ENCODE measurements around the gene BLTP3B.

DNA sequence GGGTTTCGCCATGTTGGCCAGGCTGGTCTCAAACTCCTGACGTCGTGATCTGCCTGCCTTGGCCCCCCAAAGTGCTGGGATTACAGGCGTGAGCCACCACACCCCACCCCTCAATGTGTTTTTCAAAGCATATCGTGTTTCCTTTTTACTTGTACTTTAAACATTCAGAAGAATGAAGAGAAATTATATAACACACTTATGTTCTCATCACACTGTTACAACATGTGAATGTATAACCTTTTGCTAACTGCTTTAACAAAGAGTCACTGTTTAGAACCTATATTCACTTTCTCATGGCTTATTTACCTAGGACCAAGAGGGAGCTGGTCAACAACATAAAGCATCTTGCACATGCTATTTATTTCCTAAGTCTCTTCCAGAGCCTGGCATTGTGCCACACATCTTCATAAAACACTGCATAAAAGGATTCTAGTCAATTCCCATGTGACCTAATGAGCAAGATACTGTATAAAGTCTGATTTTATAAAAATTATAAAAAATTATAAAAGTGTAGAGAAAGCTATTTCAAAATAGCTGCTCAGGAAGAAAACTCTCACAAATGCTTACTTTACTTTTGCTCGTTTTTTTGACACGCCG is 42.0 kb upstream of the BLTP3B start:
- TF ChIP-seq, protein P1, sequence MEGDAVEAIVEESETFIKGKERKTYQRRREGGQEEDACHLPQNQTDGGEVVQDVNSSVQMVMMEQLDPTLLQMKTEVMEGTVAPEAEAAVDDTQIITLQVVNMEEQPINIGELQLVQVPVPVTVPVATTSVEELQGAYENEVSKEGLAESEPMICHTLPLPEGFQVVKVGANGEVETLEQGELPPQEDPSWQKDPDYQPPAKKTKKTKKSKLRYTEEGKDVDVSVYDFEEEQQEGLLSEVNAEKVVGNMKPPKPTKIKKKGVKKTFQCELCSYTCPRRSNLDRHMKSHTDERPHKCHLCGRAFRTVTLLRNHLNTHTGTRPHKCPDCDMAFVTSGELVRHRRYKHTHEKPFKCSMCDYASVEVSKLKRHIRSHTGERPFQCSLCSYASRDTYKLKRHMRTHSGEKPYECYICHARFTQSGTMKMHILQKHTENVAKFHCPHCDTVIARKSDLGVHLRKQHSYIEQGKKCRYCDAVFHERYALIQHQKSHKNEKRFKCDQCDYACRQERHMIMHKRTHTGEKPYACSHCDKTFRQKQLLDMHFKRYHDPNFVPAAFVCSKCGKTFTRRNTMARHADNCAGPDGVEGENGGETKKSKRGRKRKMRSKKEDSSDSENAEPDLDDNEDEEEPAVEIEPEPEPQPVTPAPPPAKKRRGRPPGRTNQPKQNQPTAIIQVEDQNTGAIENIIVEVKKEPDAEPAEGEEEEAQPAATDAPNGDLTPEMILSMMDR (IDR thresholded peaks at IDR 0.05): no peak
- no peak for TF ChIP-seq POLR2A (IDR thresholded peaks at IDR 0.05)
